ENCODE measurements around the gene ACE. TPM values are rescaled to one million over a fixed set of nuclear protein-coding genes. Genes with fewer than 3 reads are reported as not detected.

Gene ACE
- total and polyA plus RNA-seq, 4 donors: 1.1 to 6.9 (median 2.4) TPM

GRCh38 chr17:63433746-63434591 is 42.9 kb upstream of the ACE start:
- Histone ChIP-seq H3K9ac (ENCODE audit: low read depth in 1 of 2, low read length in 2 of 2) (no peak overlapping the region), H3K27me3 (ENCODE audit: control insufficient read depth in 4 of 4, insufficient read depth in 4 of 4, low read length in 3 of 4) (no peaks in the 10 kb centered on the region), H3K9me3 (ENCODE audit: control insufficient read depth in 4 of 4, low read length in 3 of 4) (no peaks in the 10 kb centered on the region), H3K4me3 (ENCODE audit: low read depth in 1 of 3, low read length in 3 of 3) (no peak overlapping the region), H3K36me3 (ENCODE audit: control insufficient read depth in 4 of 4, insufficient read depth in 3 of 4, low read depth in 1 of 4, low read length in 3 of 4) (no peaks in the 10 kb centered on the region), H3K27ac (ENCODE audit: low read depth in 1 of 2, low read length in 2 of 2) (no peak overlapping the region), H3K4me1 (ENCODE audit: control insufficient read depth in 4 of 4, insufficient read depth in 4 of 4, low read length in 3 of 4) (peaks cover 5 to 23% (median 11%) of the 10 kb centered on the region in 4 donors)
- WGBS: 86% methylated on average over 32 of the region's 32 CpGs
- no peak for DNase-seq (ENCODE audit: low spot score)
- TF ChIP-seq YY1 (IDR thresholded peaks at IDR 0.05): no peak

- no peak overlapping the region for H3K4me3 ChIP-seq (ENCODE audit: low read depth in 1 of 3, low read length in 3 of 3)
- DNase-seq (ENCODE audit: low spot score): no peak
Observed at GRCh38 chr17:63434951-63435571, 41.8 kb upstream of the ACE start.

More at GRCh38 chr17:63434951-63435571, 41.8 kb upstream of the ACE start:
- no peak overlapping the region for H3K9ac ChIP-seq (ENCODE audit: low read depth in 1 of 2, low read length in 2 of 2)
- H3K4me1 ChIP-seq (ENCODE audit: control insufficient read depth in 4 of 4, insufficient read depth in 4 of 4, low read length in 3 of 4): peaks cover 5 to 28% (median 11%) of the 10 kb centered on the region in 4 donors
- H3K27me3 ChIP-seq (ENCODE audit: control insufficient read depth in 4 of 4, insufficient read depth in 4 of 4, low read length in 3 of 4): no peaks in the 10 kb centered on the region
- TF ChIP-seq JUND (IDR thresholded peaks at IDR 0.05) (no peak), RAD21 (IDR thresholded peaks at IDR 0.05) (no peak), FOXA1 (IDR thresholded peaks at IDR 0.05) (no peak), YY1 (IDR thresholded peaks at IDR 0.05) (no peak), FOXA2 (IDR thresholded peaks at IDR 0.05) (no peak), REST (IDR thresholded peaks at IDR 0.05) (no peak), ATF3 (IDR thresholded peaks at IDR 0.05) (no peak), TAF1 (conservative IDR thresholded peaks at IDR 0.05) (no peak), HNF4G (IDR thresholded peaks at IDR 0.05) (no peak)
- H3K27ac ChIP-seq (ENCODE audit: low read depth in 1 of 2, low read length in 2 of 2): no peak overlapping the region
- no peaks in the 10 kb centered on the region for H3K9me3 ChIP-seq (ENCODE audit: control insufficient read depth in 4 of 4, low read length in 3 of 4)
- WGBS: 73% methylated on average over 25 of the region's 25 CpGs
- H3K36me3 ChIP-seq (ENCODE audit: control insufficient read depth in 4 of 4, insufficient read depth in 3 of 4, low read depth in 1 of 4, low read length in 3 of 4): no peaks in the 10 kb centered on the region
